ENCODE measurements around the gene TUBB3. TPM values are rescaled to one million over a fixed set of nuclear protein-coding genes. Genes with fewer than 3 reads are reported as not detected.
A peak's percentile ranks its signal among the peaks of the same experiment; 100 is the strongest.

Gene TUBB3
- total RNA-seq, 1 experiment from 2014 or later, result 205 TPM

DNA sequence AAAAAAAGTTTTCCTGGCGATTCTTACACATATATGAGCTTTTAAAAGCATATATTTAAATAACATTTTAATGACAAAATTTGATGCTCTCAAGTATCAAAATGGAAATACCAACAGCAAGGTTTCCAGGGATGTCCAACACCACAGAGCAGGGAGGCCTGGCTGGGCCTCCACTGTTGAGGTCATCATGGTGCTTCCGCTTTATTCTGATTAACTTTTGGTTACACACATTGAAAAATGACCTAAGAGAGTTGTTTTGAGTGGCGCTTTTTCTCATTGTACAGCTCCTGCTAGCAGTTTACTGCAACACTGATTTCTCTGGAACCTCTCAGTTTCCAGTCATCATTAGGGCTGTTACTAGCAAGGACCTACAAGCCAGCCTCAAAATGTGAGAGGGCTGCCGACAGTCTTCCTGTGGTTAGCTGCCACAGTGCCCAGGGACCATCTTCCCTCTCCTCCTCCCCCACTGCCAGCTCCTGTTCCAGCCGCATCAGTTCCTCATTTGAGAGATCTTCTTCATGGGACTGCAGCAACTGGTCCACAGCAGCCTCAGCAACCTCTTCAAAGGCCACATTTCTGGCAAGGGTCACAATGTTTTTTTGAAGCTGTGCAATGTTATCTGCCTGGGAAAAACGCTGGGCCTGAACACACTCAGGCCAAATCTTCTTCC lies 46.7 kb downstream of the TUBB3 start:
- BruUV-seq (replicated peaks), result no TSS peak
- ATAC-seq (no peak), DNase-seq (ENCODE audit: low read depth, low spot score) (no peak)
- in situ Hi-C loops (cut with HindIII; ENCODE audit: low pct_unique_long_range_greater_than_20kb, low sequenced_read_pairs) (no loop called here), intact Hi-C loops (cut with micrococcal nuclease; ENCODE audit: unreplicated experiment) (no loop called here)
- CTCF ChIA-PET, result no interaction called here
- TF ChIP-seq, protein P1, sequence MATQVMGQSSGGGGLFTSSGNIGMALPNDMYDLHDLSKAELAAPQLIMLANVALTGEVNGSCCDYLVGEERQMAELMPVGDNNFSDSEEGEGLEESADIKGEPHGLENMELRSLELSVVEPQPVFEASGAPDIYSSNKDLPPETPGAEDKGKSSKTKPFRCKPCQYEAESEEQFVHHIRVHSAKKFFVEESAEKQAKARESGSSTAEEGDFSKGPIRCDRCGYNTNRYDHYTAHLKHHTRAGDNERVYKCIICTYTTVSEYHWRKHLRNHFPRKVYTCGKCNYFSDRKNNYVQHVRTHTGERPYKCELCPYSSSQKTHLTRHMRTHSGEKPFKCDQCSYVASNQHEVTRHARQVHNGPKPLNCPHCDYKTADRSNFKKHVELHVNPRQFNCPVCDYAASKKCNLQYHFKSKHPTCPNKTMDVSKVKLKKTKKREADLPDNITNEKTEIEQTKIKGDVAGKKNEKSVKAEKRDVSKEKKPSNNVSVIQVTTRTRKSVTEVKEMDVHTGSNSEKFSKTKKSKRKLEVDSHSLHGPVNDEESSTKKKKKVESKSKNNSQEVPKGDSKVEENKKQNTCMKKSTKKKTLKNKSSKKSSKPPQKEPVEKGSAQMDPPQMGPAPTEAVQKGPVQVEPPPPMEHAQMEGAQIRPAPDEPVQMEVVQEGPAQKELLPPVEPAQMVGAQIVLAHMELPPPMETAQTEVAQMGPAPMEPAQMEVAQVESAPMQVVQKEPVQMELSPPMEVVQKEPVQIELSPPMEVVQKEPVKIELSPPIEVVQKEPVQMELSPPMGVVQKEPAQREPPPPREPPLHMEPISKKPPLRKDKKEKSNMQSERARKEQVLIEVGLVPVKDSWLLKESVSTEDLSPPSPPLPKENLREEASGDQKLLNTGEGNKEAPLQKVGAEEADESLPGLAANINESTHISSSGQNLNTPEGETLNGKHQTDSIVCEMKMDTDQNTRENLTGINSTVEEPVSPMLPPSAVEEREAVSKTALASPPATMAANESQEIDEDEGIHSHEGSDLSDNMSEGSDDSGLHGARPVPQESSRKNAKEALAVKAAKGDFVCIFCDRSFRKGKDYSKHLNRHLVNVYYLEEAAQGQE (IDR thresholded peaks at IDR 0.05; ENCODE audit: insufficient read depth in 1 of 2, low read depth in 2 of 2, low read length in 1 of 2), result no peak
- TF ChIP-seq, protein P2, sequence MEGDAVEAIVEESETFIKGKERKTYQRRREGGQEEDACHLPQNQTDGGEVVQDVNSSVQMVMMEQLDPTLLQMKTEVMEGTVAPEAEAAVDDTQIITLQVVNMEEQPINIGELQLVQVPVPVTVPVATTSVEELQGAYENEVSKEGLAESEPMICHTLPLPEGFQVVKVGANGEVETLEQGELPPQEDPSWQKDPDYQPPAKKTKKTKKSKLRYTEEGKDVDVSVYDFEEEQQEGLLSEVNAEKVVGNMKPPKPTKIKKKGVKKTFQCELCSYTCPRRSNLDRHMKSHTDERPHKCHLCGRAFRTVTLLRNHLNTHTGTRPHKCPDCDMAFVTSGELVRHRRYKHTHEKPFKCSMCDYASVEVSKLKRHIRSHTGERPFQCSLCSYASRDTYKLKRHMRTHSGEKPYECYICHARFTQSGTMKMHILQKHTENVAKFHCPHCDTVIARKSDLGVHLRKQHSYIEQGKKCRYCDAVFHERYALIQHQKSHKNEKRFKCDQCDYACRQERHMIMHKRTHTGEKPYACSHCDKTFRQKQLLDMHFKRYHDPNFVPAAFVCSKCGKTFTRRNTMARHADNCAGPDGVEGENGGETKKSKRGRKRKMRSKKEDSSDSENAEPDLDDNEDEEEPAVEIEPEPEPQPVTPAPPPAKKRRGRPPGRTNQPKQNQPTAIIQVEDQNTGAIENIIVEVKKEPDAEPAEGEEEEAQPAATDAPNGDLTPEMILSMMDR (IDR thresholded peaks at IDR 0.05), result no peak
- TF ChIP-seq TCF7L2 (IDR thresholded peaks at IDR 0.05; ENCODE audit: low read depth, low read length), result no peak
- TF ChIP-seq SIN3A (IDR thresholded peaks at IDR 0.05; ENCODE audit: borderline replicate concordance, insufficient read depth, low read depth, low read length), result no peak
- TF ChIP-seq POLR2AphosphoS5 (IDR thresholded peaks at IDR 0.05; ENCODE audit: low read depth, low read length), result no peak
- Histone ChIP-seq H3K27ac (ENCODE audit: low read length) (no peak overlapping the region), H3K9me3 (ENCODE audit: control insufficient read depth, insufficient read depth, low read depth, low read length) (no peaks in the 10 kb centered on the region), H3K4me1 (ENCODE audit: control insufficient read depth, insufficient read depth, low read length) (peaks cover 9% of the 10 kb centered on the region), H3K4me3 (ENCODE audit: low read depth in 2 of 2, low read length in 2 of 2) (no peak overlapping the region), H3K36me3 (ENCODE audit: control insufficient read depth, insufficient read depth, low read length) (peaks cover 6% of the 10 kb centered on the region; the same call in 1 of the 2 replicates), H3K27me3 (ENCODE audit: control insufficient read depth, insufficient read depth, low read length) (no peaks in the 10 kb centered on the region)
- POLR2A ChIA-PET, result no interaction called here

DNA sequence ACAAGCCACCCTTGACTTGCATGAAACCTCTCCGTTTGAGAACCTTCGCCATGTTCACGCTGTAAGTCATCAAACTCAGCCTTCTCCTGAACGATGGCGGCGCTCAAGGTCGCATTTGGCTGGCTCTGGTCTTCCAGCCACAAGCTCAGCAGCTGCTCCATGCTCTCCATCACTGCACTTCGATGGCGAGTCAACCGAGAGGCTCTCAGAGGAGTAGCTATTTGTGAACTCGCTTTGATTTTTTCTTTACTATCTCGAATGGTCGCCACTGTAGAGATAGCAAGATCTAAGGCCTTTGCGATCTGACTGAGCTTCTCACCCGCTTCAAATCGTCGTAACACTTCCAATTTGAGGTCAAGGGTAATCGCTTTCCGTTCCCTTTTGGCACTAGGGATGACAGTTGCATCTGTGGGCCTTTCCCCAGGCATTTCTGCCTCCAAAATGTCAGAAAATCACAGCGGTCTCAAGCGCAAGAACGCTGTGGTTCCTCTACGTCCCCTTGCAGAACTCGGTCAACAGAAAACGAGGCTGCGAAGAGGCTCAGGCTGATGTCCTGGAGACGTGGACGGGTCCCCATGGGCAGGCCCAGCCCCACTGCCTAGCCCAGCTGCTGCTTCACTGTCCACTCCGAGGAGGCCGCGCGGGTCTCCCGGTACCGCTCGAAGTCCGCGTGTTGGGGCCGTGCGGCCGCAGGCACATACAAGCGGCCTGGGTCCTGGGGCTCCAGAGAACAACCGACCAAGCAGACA lies 48.5 kb downstream of the TUBB3 start:
- H3K4me1 ChIP-seq (ENCODE audit: control insufficient read depth, insufficient read depth, low read length), result peaks cover 9% of the 10 kb centered on the region
- POLR2A ChIA-PET, result no interaction called here
- CTCF ChIA-PET, result no interaction called here
- ATAC-seq (peak; percentile 27), DNase-seq (ENCODE audit: low read depth, low spot score) (no peak)
- no peaks in the 10 kb centered on the region for H3K27me3 ChIP-seq (ENCODE audit: control insufficient read depth, insufficient read depth, low read length)
- intact Hi-C loops (cut with micrococcal nuclease; ENCODE audit: unreplicated experiment) (no loop called here), in situ Hi-C loops (cut with HindIII; ENCODE audit: low pct_unique_long_range_greater_than_20kb, low sequenced_read_pairs) (no loop called here)
- BruUV-seq (replicated peaks), result no TSS peak
- TF ChIP-seq SIN3A (IDR thresholded peaks at IDR 0.05; ENCODE audit: borderline replicate concordance, insufficient read depth, low read depth, low read length), result no peak
- TF ChIP-seq POLR2AphosphoS5 (IDR thresholded peaks at IDR 0.05; ENCODE audit: low read depth, low read length), result no peak
- TF ChIP-seq, protein P2 (IDR thresholded peaks at IDR 0.05), result no peak
- H3K4me3 ChIP-seq (ENCODE audit: low read depth in 2 of 2, low read length in 2 of 2), result peak overlapping the region; percentile 78 to 90
- no peaks in the 10 kb centered on the region for H3K9me3 ChIP-seq (ENCODE audit: control insufficient read depth, insufficient read depth, low read depth, low read length)
- H3K27ac ChIP-seq (ENCODE audit: low read length), result peak overlapping the region; percentile 95
- H3K36me3 ChIP-seq (ENCODE audit: control insufficient read depth, insufficient read depth, low read length), result peaks cover 6% of the 10 kb centered on the region; the same call in 1 of the 2 replicates
